GM12892 (cell line): Measurements from ENCODE around the gene NPM3.

Experiments used
- DNase-seq: peaks from one replicate; pipeline ENCODE4 v3.0.0; 2011; ENCODE audit not compliant: insufficient read length
- FAIRE-seq: peaks from 2 replicates; lab custom pipeline; 2011; peaks lifted over from hg19 to GRCh38; lab: Jason Lieb, UNC
- POLR2A ChIP-seq: IDR thresholded peaks from 2 replicates; pipeline ENCODE4 v1.6.1; 2011; ENCODE audit warnings: low read depth, low read length, control low read depth
- POLR2AphosphoS5 ChIP-seq: IDR thresholded peaks from 2 replicates; pipeline ENCODE4 v1.6.1; 2011; ENCODE audit warnings: low read depth, low read length, control low read depth
- TAF1 ChIP-seq: IDR thresholded peaks from 2 replicates; pipeline ENCODE4 v1.6.1; 2011; ENCODE audit warnings: low read depth, mild to moderate bottlenecking, control low read depth, low read length, borderline replicate concordance

The NPM3 gene

DNA sequence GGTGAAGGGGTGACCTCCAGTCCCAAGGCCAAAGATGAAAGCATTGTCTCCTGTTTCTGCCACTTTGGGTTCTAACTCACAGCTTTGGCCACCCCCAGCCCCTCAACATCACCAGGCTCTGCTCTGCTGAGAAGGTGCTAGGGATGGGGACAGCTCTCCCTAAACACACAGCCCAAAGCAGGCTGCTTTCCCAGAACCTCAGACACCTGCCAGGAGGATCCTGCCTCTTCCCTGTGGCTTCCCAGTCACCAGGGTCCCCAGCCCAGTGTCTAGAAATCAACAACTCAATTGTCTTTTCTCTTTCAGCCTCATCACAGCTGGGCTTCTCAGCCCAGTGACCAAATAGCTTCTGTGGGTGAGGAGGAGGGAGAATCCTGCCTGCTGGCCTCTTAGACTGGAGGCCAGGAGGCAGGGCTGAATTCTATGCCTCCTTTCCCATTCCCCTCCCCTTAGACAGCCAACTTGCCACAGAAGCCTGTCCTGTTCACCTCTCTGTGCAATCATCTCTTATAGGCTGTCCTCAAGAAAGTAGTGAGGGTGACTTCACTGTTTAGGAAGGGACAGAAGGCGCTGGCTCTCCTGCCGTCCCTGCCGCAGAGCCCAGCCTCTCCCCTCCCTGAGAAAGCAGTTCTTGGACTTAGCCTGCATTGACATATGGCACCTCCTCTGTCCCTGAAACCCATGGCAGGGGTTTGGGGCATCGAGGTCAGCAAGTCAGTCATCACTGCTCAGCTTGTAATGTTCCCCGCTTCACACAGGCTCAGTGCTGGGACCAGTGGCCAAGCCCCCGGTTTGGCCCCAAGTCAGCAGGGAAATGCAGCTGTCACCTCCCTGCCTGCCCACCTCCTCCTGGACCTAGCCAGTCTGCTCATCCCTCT is 11.0 kb downstream of the NPM3 start:
- DNase-seq (no peak), FAIRE-seq (no peak)
- TF ChIP-seq POLR2A (no peak), POLR2AphosphoS5 (no peak), TAF1 (no peak)

- FAIRE-seq (no peak), DNase-seq (no peak)
- TF ChIP-seq POLR2A: no peak
- no peak for TF ChIP-seq POLR2AphosphoS5
- TF ChIP-seq TAF1: no peak
Observed at GRCh38 chr10:101771380-101771779, 11.9 kb downstream of the NPM3 start.

DNA sequence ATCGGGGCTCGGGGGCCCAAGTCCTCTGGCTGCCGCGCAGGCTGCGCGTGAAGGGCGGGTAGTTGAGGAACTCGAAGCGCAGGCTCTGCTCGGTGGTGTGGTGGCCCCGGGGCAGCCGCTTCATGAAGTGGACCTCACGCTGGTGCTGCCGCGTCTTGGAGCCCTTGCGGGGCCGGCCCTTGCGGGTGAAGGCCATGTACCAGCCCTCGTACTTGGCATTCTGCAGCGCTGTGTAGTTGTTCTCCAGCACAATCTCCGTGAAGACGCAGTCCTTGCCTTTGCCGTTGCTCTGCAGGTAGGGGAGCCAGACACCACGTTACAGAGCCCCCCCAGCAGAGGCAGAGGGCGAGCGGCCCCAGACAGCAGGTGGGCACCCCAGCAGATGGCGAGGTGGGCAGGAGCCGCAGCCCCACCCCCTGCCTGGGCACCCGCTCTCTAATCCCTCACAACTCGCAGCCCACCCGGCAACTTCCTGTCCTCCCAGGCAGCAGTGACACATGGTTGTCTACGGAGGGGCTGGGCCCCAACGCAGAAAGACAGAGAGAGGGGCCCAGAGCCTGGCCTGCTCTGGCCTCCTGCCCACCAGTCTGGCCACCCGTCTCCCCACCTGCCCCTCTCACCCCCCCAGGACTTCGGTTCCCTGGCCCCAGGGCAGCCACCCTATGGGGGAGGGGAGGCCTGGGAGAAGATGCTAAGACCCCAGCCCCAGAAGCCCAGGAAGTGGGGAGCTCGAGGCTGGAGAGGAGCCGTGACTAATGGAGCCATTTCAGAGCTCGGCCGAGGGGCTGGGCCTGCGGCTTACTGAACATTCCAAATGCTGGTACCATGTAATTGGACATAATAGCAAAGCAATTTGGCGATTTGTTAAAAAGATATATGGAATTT is 12.7 kb downstream of the NPM3 start:
- TF ChIP-seq POLR2A (no peak), POLR2AphosphoS5 (no peak), TAF1 (no peak)
- no peak for FAIRE-seq
- DNase-seq: no peak

- TF ChIP-seq TAF1 (no peak), POLR2AphosphoS5 (no peak), POLR2A (no peak)
- FAIRE-seq (no peak), DNase-seq (no peak)
Observed at GRCh38 chr10:101769541-101770180, 13.6 kb downstream of the NPM3 start.

GRCh38 chr10:101768791-101769170 is 14.5 kb downstream of the NPM3 start:
- FAIRE-seq: no peak
- TF ChIP-seq POLR2AphosphoS5 (no peak), TAF1 (no peak), POLR2A (no peak)
- no peak for DNase-seq

- FAIRE-seq: no peak
- no peak for DNase-seq
Observed at GRCh38 chr10:101767966-101768790, 15.1 kb downstream of the NPM3 start.

DNA sequence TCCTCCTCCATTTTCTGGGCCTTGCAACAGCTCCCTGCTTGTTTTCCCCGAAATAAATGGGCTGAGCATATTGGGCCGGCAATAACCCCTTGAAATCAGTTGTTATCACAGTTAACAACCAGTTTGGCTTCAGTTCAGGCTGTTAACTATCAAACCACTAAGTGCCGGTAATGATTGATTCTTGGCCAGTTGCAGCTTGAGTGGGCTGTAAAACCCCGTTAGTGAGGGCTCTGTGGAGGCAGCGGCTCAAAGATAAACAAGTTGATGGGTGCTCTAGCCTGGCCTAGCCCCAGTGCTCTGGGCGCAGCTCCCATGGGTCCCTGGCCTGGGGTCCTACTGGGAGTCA is 15.7 kb downstream of the NPM3 start:
- FAIRE-seq: no peak
- TF ChIP-seq POLR2A (no peak), POLR2AphosphoS5 (no peak), TAF1 (no peak)
- DNase-seq: no peak

More at GRCh38 chr10:101767966-101768790, 15.1 kb downstream of the NPM3 start:
- TF ChIP-seq TAF1 (no peak), POLR2A (no peak), POLR2AphosphoS5 (no peak)

DNA sequence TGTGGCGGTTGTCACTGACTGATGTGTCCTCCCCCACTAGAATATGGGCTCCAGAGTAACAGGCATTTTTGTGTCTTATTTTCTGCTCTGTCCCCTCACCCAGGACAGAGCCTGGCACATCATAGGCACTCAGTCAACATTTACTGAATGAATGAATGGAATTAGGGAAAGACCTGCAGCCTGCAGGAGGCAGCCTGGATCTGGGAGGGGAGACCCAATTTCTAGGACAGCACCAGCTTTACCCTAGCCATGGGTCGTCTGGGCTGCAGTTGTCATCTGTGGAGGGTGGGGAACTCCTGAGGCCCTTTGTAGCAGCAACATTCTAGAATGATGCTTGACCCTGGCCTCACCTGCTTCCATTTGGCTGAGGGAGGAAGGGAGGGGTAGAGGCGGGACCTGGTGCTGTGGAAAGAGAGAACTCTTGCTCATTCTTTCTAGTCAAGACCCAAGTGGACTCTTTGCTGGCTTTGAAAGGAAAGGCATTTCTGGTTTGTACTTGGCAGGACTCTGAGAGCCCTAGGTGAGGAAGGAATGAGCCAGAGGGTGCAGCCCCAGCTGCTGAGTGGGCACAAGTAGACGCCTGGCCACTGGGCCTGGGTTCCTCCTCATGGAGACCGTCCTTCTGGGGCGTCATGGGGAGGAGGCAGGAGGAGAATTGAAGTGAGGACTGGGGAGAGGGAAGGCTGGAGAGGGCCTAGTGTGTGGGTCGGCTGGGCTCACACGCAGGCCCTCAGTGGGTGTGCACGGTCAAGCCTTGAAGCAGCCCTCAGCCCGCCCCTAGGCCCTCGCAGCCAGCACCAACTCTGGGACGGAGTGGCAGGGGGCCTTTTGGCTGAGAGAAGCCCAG is 16.3 kb downstream of the NPM3 start:
- DNase-seq: no peak
- TF ChIP-seq POLR2AphosphoS5: no peak
- no peak for TF ChIP-seq POLR2A
- no peak for TF ChIP-seq TAF1
- FAIRE-seq: no peak

DNA sequence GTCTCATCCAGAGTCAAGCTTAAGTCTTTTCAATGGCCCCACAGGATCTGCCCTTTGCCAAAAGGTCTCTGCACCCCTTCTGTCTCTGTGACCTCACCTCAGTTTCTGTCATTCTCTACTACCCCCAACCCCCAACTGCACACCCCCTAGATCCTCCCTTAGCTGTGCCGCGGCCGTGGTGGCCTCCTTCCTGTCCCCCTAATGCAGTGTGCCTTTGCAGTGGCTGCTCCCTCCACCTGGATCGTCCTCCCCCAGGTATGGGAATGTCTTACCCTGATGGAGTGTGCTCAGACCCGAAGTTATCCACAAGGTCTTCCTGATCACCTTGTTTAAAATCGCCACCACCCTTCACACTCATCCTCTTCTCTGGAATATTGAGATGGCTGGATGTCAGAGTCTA is 16.9 kb downstream of the NPM3 start:
- DNase-seq: no peak
- no peak for TF ChIP-seq POLR2AphosphoS5
- TF ChIP-seq TAF1: no peak
- TF ChIP-seq POLR2A: no peak
- no peak for FAIRE-seq

DNA sequence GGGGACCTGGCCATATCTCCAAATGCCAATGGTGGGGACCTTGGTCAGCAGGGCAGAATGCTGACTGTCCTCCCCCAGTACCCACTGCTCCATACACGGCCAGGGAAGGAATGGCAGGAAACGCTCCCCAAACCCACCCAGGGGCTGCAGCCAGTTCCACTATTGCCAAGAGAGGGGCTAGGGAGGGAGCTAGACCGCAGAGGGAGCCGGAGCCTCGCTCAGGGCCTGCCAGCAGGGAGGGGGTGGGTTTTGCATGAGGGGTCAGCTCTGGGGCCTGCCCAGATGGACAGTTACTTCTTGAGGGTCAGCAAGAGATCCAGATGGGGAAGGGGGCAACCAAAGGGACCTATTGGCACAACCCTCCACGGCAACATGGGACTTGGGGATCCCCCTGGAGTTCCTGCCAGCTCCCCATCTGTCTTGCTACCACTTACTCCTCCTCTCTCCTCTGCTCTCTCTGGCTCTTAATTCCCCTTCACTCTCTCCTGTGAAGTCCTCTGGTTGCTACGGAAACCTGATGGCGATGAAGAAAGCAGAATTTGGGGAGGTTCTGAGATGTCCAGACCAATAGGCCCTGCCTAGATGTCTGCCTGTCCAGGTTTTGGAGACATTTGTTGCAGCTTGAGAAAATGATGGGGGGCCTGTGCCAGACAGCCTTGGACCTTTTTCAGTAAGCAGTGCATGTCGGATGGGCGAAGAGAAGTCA is 20.0 kb downstream of the NPM3 start:
- no peak for TF ChIP-seq POLR2AphosphoS5
- no peak for TF ChIP-seq POLR2A
- TF ChIP-seq TAF1: no peak
- no peak for FAIRE-seq
- DNase-seq: no peak
